ENCODE data around the gene NGEF. TPM values are rescaled to one million over a fixed set of nuclear protein-coding genes. Genes with fewer than 3 reads are reported as not detected.

NGEF gene
- total RNA-seq, 1 donor from 2014 or later = 4.3 TPM

DNA sequence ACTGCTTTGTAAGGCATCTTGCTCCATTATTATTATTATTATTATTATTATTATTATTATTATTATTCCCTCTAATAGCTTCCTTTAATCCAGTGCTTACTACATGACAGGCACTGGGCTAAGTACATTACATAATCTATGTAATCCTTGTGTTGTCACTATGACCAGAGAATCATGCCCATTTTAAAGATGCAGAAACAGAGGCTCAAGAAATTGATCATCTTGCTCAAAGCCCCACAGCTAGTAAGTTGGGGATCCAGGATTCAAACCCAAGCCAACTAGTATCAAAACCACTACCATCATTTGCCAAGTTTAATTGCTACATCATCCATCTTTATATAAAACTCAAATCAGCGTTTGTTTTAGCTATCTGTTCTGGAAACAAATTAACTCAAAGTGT, 594 bp upstream of the NGEF start:
- Histone ChIP-seq H3F3A (ENCODE audit: low read depth) (no peaks in the 10 kb centered on the region), H3K27ac (no peak overlapping the region), H3K4me2 (no peak overlapping the region), H3K9me3 (ENCODE audit: low read depth) (no peaks in the 10 kb centered on the region), H3K9ac (no peak overlapping the region), H3K79me2 (ENCODE audit: low read depth) (no peaks in the 10 kb centered on the region), H3K4me1 (no peaks in the 10 kb centered on the region), H3K27me3 (no peaks in the 10 kb centered on the region), H2AFZ (replicated peaks) (no peak overlapping the region), H3K4me3 (no peak overlapping the region), H3K36me3 (no peaks in the 10 kb centered on the region), H4K20me1 (ENCODE audit: low read depth) (no peaks in the 10 kb centered on the region)
- Mint-ChIP-seq H3K4me3 (no peak overlapping the region), H3K36me3 (no peaks in the 10 kb centered on the region), H3K4me1 (no peaks in the 10 kb centered on the region), H3K9me3 (peaks cover 6% of the 10 kb centered on the region), H3K27ac (no peak overlapping the region), H3K27me3 (ENCODE audit: insufficient read depth, low read depth) (peaks cover 3% of the 10 kb centered on the region)
- no peak for DNase-seq (ENCODE audit: low spot score)
- TF ChIP-seq EZH2 (IDR thresholded peaks at IDR 0.05) (no peak), EZH2phosphoT487 (IDR thresholded peaks at IDR 0.05) (no peak)
- TF ChIP-seq, protein P1, sequence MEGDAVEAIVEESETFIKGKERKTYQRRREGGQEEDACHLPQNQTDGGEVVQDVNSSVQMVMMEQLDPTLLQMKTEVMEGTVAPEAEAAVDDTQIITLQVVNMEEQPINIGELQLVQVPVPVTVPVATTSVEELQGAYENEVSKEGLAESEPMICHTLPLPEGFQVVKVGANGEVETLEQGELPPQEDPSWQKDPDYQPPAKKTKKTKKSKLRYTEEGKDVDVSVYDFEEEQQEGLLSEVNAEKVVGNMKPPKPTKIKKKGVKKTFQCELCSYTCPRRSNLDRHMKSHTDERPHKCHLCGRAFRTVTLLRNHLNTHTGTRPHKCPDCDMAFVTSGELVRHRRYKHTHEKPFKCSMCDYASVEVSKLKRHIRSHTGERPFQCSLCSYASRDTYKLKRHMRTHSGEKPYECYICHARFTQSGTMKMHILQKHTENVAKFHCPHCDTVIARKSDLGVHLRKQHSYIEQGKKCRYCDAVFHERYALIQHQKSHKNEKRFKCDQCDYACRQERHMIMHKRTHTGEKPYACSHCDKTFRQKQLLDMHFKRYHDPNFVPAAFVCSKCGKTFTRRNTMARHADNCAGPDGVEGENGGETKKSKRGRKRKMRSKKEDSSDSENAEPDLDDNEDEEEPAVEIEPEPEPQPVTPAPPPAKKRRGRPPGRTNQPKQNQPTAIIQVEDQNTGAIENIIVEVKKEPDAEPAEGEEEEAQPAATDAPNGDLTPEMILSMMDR (IDR thresholded peaks at IDR 0.05) = no peak

DNA sequence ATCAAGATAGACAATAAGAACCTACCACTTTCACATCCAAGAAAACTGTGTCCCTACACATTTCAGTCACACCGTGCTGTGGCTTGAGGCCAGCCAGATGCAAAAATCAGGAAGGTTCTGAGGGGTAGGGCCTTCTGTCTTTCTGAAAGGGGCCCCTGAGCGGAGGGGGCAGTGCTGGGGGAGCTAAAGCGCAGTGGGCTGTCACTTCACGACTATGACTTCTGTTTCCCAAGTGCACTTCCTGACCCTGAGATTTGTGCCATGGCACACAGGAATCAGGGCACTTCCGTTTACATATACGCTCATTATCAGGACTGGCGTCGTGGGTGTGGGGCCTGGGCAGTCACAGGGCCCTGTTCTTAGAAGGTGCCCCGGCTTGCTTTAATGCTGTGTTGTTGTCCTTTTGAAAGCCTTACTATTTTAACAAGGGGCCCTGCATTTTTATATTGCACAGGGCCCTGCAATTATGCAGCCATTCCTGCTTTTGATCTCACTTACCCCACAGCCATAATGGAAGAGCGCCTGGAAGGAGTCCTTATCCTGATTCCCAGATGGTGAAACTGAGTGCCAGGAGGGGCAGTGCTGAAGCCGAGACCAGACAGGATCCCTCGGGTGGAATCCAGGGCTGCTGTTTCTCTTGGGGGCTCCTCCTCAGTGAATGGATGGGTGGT, 620 bp downstream of the NGEF start:
- Histone ChIP-seq H3F3A (ENCODE audit: low read depth) (no peaks in the 10 kb centered on the region), H3K4me2 (no peak overlapping the region), H3K27me3 (no peaks in the 10 kb centered on the region), H3K27ac (no peak overlapping the region), H3K4me1 (no peaks in the 10 kb centered on the region), H2AFZ (replicated peaks) (no peak overlapping the region), H3K9ac (no peak overlapping the region), H3K36me3 (no peaks in the 10 kb centered on the region), H3K4me3 (no peak overlapping the region), H3K79me2 (ENCODE audit: low read depth) (no peaks in the 10 kb centered on the region), H4K20me1 (ENCODE audit: low read depth) (no peaks in the 10 kb centered on the region), H3K9me3 (ENCODE audit: low read depth) (no peaks in the 10 kb centered on the region)
- no peaks in the 10 kb centered on the region for H3K4me1 Mint-ChIP-seq
- no peak for DNase-seq (ENCODE audit: low spot score)
- H3K4me3 Mint-ChIP-seq = no peak overlapping the region
- H3K9me3 Mint-ChIP-seq = peaks cover 4% of the 10 kb centered on the region
- H3K36me3 Mint-ChIP-seq = no peaks in the 10 kb centered on the region
- TF ChIP-seq EZH2 (IDR thresholded peaks at IDR 0.05) (no peak), EZH2phosphoT487 (IDR thresholded peaks at IDR 0.05) (no peak)
- TF ChIP-seq, protein P1 (IDR thresholded peaks at IDR 0.05) = no peak
- peaks cover 3% of the 10 kb centered on the region for H3K27me3 Mint-ChIP-seq (ENCODE audit: insufficient read depth, low read depth)
- no peak overlapping the region for H3K27ac Mint-ChIP-seq

DNA sequence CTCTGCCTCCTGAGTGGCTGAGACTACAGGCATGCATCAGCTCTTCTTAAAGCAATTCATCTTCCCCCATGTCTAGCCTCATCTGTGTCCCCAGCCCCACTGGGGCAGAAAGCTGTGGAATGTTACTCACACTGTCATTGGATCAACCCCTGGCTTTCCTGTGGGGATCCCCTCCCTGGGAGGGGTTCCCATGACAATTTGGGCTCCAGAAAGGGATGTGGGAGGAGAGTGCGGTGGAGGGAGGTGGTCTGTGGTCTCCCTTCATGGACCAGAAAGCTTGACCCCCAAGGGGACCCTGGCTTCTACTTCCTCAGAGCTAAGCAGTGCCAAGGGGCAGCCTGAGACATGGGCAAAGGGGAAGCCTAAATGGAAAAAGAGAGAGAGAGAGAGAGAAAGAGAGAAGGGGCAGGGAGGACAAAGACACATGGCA, 1.3 kb downstream of the NGEF start:
- Histone ChIP-seq H3K4me1 (no peaks in the 10 kb centered on the region), H3K79me2 (ENCODE audit: low read depth) (no peaks in the 10 kb centered on the region), H4K20me1 (ENCODE audit: low read depth) (no peaks in the 10 kb centered on the region), H3K9me3 (ENCODE audit: low read depth) (no peaks in the 10 kb centered on the region), H3K27ac (no peak overlapping the region), H2AFZ (replicated peaks) (no peak overlapping the region), H3K9ac (no peak overlapping the region), H3K4me3 (no peak overlapping the region), H3F3A (ENCODE audit: low read depth) (no peaks in the 10 kb centered on the region), H3K27me3 (no peaks in the 10 kb centered on the region), H3K36me3 (no peaks in the 10 kb centered on the region), H3K4me2 (no peak overlapping the region)
- TF ChIP-seq EZH2phosphoT487 (IDR thresholded peaks at IDR 0.05) (no peak), EZH2 (IDR thresholded peaks at IDR 0.05) (no peak)
- TF ChIP-seq, protein P1 (IDR thresholded peaks at IDR 0.05) = no peak
- Mint-ChIP-seq H3K4me1 (no peaks in the 10 kb centered on the region), H3K36me3 (no peaks in the 10 kb centered on the region), H3K4me3 (no peak overlapping the region), H3K9me3 (peaks cover 3% of the 10 kb centered on the region), H3K27ac (no peak overlapping the region), H3K27me3 (ENCODE audit: insufficient read depth, low read depth) (peaks cover 3% of the 10 kb centered on the region)
- no peak for DNase-seq (ENCODE audit: low spot score)

All from neural progenitor cell (in vitro differentiated cells).